Rectal smooth muscle tissue (tissue), 1 donor: Measurements from ENCODE around the gene DCTN3.

Experiments used
- H3K27ac ChIP-seq: one replicate; pipeline ENCODE4 v1.7.0; 2013; ENCODE audit warnings: low read depth, low read length, inconsistent platforms
- H3K27me3 ChIP-seq: one replicate; pipeline ENCODE4 v1.7.0; 2013; ENCODE audit warnings: low read length; ENCODE audit not compliant: control insufficient read depth, insufficient read depth
- H3K36me3 ChIP-seq: one replicate; pipeline ENCODE4 v1.7.0; 2013; ENCODE audit warnings: low read length; ENCODE audit not compliant: control insufficient read depth, insufficient read depth
- H3K4me1 ChIP-seq: one replicate; pipeline ENCODE4 v1.7.0; 2013; ENCODE audit warnings: low read length; ENCODE audit not compliant: control insufficient read depth, insufficient read depth
- H3K4me3 ChIP-seq: one replicate; pipeline ENCODE4 v1.7.0; 2013; ENCODE audit warnings: low read length
- H3K9ac ChIP-seq: one replicate; pipeline ENCODE4 v1.7.0; 2013; ENCODE audit warnings: low read length

DCTN3 gene

DNA sequence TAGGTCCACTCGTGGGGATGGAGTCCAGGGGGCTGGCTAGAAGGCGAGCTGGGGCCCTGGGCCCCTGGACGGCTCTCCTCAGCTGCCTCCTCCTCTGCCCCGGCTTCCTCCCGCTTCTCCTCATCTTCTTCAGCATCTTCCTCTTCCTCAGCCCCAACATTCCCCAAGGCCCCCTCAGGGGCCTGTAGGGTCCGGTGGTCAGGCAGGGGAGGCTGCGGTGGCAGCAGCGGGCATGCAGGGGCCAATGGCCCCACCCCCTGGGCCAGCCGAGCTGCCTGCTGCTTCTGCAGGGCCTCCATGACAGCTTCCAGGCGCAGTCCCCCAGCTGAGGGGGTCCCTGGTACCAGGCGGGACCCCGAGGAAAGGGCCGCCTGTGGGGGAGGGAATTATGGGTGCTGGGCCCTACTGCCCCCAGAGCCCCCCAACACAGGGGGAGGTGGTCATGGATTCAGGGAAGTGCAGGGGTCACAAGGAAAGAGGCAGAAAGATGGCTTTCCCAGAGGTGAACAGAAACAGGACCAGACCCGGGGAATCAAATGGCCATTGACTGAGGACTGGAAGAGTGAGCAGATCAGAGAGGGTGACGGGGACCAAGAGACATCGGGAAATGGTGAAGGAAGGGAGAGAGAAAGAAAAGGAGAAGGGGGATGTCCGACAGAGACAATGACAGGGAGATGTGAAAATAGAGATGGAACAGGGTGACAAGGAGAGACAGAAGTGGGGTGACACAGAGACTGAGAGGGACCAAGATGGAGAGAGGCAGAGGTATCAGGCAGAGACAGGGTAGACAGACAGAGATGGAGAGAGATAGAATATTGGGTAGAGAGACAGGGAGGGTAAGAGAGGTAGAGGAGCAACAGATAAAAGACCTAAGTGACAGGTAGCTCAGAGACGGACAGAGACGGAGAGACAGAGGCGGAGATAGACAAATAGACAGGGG lies 7.7 kb upstream of the DCTN3 start:
- Histone ChIP-seq H3K27me3 (peaks cover 62% of the 10 kb centered on the region), H3K36me3 (no peaks in the 10 kb centered on the region), H3K4me1 (peaks cover 5% of the 10 kb centered on the region), H3K9ac (no peak overlapping the region), H3K27ac (no peak overlapping the region), H3K4me3 (peak overlapping the region; percentile 53)

DNA sequence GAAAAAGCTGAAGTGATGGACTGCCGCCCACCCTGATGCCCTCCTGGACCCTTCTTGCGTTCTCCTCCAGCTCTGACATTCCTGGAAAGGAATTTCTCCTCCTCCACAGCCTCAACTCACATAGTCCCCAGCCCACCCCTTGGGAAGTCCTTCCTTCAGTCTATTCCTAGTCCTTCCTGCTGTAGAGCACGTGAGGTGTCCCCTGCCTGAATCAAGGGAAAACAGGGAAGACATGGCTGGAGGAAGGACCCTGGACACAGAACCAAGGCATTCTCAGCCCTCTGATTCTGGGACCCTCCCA lies 4.8 kb upstream of the DCTN3 start:
- H3K27me3 ChIP-seq, result peaks cover 62% of the 10 kb centered on the region
- no peaks in the 10 kb centered on the region for H3K36me3 ChIP-seq
- H3K4me3 ChIP-seq, result no peak overlapping the region
- no peak overlapping the region for H3K27ac ChIP-seq
- no peak overlapping the region for H3K9ac ChIP-seq
- peaks cover 9% of the 10 kb centered on the region for H3K4me1 ChIP-seq

DNA sequence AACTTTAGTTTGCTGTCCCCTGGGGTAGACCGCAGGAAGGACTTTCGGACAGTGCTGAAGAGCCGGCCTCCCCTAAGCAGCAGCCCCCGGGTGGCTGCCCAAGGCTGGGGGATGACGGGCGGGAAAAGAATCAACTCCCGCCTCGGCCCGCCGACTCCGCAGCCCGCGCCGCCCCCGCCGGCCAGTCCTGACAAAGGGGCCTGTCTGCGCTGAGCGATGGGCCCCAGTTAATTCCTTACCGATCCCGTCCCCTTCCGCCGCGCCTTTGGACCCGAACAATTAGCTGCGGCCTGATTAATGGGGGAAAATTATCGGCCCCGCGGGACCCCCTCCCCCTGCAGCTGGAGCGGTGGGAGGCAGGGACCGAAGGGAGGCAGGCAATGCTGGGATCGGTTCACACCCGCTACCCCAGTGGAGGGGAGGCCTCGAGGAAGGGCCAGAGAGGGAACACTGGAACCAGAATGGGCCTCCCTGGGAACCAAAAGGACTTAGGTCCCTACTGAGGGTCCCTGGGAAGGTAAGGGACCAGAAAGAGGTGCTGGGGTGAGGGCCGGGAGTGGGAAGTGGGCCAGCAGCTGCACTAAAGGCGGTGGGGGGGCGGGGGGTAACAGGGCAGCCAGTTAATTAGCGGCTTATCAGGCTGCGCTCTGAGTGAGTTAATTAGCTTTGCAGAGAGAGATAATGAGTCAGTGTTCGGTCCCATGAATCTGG lies 4.3 kb upstream of the DCTN3 start:
- peaks cover 12% of the 10 kb centered on the region for H3K4me1 ChIP-seq
- H3K9ac ChIP-seq, result no peak overlapping the region
- peaks cover 58% of the 10 kb centered on the region for H3K27me3 ChIP-seq
- H3K4me3 ChIP-seq, result no peak overlapping the region
- no peaks in the 10 kb centered on the region for H3K36me3 ChIP-seq
- no peak overlapping the region for H3K27ac ChIP-seq

DNA sequence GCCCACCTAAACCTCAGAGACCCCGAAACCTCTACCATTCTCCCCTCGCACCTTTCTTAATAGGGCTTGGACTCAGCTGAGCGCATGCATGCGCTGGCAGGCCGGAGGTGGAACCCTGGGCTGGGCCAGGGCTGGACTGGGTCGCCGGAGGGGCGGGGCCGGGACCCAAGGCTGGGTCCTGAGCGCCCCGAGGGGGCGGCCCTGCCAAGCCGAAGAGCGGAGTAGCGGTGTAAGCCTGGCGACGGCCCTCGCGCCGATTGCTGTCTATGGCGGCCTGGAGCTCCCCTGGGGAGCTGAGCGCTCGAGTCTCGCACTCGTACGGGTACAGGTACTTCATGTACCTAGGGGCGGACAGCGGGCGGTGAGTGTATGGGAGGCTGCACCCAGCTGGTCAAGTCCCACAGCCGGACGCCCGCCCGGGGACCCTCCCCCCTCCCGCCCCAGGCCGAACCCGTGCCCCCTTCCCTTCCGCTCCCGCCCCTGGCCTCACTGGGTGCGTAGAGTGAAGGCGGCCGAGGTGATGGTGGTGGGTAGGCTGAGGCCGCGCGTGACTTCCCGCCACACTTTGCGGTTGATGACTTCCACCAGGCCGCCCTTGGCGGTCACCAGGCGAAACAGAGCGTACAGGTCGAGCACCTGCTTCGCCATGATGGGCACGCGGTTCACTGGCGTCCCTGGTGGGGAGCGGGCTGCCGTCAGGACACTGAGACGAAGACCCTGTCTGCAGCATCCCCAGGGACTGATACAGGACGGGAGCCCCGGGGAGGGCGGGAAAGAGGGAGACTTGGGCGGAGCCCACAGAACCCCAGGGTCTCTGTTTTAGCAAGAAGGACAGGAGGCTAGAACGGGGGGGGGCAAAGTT lies 3.3 kb upstream of the DCTN3 start:
- Histone ChIP-seq H3K4me3 (no peak overlapping the region), H3K27ac (no peak overlapping the region), H3K9ac (no peak overlapping the region), H3K36me3 (no peaks in the 10 kb centered on the region), H3K4me1 (peaks cover 14% of the 10 kb centered on the region), H3K27me3 (peaks cover 51% of the 10 kb centered on the region)

DNA sequence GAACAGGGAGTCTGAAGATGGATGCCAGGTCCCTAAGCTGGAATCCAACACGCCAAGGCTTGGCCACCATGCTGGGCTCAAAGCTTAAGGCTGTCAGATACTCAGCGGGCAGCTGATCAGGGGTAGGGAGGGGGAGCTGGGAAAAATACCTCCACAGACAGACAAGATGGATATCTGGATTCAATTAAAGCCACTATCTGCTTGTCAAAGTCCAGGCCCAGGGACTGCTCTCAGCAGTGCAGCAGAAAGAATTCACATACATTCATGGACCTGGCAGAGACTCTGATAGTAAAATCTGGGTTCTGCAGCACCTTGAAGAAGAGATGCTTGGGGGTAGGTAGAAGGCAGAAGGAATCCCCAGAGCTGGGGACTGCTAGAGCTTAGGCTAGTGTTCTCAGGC lies 5.2 kb downstream of the DCTN3 start:
- Histone ChIP-seq H3K4me3 (no peak overlapping the region), H3K27me3 (no peaks in the 10 kb centered on the region), H3K27ac (no peak overlapping the region), H3K9ac (no peak overlapping the region), H3K36me3 (peaks cover 28% of the 10 kb centered on the region), H3K4me1 (peaks cover 13% of the 10 kb centered on the region)

DNA sequence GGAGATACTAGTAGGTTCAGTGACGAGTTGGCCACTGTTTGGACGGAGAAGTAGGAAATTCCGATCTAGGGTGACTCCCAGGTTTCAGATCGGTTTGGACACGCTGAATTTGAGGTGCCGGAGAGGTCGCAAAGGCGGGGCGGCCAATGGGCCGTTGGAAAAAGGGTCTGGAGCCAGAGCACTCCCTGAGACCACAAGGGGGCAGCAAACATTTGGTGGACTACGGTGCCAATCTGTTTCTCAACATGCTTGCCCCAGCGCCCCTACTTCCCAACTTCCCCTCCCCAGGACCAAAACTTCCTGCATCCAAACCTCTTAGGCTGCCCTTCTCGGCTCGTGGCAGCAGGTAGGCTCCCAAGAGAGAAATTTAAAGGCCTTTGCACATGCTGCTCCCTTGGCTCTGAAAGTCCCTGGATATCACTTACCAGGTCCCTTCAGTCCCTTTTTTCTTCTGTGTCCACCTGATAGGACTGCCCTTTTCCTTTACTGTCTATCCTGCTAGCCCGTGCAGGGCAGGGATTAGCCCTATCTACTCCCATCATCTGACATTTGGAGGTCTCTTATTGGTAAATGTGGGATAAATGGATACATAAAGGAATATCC lies 7.4 kb downstream of the DCTN3 start:
- Histone ChIP-seq H3K9ac (no peak overlapping the region), H3K27ac (peak overlapping the region; percentile 71), H3K27me3 (no peaks in the 10 kb centered on the region), H3K36me3 (peaks cover 27% of the 10 kb centered on the region), H3K4me1 (peaks cover 6% of the 10 kb centered on the region), H3K4me3 (peak overlapping the region; percentile 93)

DNA sequence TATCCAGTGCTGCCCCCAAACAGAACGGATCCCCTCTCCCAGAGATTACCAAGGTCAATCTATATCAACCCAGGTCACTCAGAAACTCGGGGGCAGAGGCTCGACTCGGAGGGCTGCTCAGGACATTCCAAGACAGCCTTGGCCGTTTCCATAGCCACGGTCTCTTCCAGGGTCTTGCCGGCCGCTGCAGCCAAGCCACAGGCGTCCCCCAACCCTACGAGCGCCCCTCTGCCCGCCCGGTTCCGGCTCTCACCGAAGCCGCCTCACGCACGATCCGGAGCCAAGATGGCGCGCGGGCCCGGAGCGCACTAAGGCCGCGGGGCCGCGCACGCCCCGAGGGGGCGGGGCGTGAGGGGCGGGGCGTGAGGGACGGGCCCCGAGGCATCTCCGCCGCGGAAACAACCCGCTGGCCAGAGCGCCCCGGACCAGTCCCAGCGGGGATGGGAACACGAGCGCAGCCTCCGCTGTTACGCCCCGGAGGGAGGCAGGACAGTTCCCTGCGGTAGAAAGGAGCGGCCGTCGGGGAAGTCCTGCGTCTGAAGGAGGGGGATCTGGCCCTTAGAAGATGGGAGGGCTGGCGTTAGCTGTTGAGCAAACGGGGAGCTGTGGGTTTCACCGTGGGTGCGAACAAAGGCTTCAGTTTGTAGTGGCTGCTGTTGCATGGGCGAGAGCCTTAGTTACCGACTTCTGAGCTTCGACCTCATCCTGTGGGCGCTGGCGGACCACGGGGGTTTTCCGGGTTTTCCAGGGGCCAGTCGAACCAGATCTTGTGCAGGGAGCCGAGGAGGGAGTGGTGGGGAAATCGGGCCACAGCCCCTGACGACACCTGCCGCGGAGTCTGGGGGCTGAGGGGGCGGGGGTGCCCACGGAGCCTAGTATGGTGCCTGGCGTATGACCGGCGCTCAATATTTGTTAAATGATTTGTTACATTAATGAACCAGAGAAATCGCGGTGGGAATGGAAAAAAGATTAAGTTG lies 8.2 kb downstream of the DCTN3 start, which contains the start of gene RPP25L:
Gene RPP25L, minus strand, starts transcription at position 287 of the 977 bp plus-strand sequence. CDS start 801 bp downstream, outside the sequence.
- Histone ChIP-seq H3K27ac (peak within 1 kb of the TSS; percentile 82), H3K9ac (peak within 1 kb of the TSS; percentile 83), H3K4me3 (peak within 1 kb of the TSS; percentile 93)

DNA sequence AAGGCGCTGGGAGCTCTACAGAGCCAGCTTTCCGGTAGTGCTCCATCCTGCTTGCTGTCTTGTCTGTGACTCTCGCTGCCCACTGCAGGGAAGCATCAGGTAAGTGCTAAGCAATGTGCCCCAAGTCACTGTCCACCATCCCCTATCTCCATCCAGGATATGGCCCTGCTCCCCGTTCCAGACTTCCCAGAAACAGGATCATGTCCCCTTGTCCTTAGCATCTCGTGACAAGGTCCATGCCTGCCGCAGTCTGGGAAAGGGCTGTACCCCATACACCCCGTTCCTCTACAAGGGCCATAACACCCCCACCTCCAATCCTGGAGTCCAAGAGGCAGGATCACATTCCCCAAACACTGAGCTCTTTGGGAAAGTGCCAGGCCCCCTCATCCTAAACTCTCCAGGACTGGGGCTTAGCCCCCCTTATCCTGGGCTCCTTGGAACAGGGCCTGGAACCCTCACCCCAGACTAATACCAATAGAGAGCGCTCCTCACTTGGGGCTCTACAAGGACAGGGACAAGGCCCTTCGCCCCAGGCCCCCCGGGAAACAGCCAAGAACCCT lies 9.0 kb downstream of the DCTN3 start:
- peaks cover 13% of the 10 kb centered on the region for H3K36me3 ChIP-seq
- peak overlapping the region; percentile 82 for H3K27ac ChIP-seq
- H3K4me1 ChIP-seq, result peaks cover 6% of the 10 kb centered on the region
- H3K27me3 ChIP-seq, result no peaks in the 10 kb centered on the region
- H3K9ac ChIP-seq, result peak overlapping the region; percentile 83
- peak overlapping the region; percentile 83 for H3K4me3 ChIP-seq

More for the DNA sequence above, 8.2 kb downstream of the DCTN3 start, which contains the start of gene RPP25L:
- H3K4me1 ChIP-seq, result peaks cover 6% of the 10 kb centered on the region
- no peaks in the 10 kb centered on the region for H3K27me3 ChIP-seq
- H3K36me3 ChIP-seq, result peaks cover 20% of the 10 kb centered on the region

DNA sequence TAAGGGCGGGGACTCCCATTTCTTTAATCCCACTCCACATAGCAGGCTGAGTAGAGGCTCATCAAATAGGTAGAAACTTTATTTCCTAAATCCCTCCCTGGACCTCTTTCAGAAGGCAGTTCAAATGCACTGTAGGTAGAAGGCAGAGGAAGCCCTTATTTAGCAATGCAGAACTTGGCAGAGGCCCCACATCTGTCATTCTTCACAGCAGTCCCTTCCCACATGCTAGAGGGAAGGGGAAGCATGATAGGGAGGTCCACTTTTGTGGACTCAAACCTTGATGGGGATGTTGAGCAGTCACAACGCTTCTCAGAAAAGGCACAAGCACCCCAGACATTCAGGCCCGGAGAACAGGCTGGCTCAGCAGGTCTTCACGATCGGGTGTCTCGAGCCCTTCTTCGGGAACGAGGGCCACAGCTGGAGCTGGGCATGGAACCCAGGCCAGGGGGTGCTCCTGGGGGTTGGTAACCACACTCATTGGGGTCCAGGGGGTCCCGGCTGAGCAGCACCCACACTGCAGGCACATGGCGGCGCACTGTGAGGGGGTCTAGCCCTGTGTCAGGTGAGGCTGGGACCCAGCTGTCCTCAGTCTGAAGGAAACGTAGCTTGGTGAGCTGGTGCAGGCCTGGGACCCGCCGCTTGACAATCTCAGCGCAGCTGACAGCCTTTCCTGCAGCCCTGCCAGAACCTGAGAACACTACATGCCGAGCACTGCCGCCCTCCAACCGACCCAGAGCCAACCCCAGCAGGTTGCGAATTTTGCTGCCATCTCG lies 9.7 kb downstream of the DCTN3 start:
- H3K27me3 ChIP-seq, result no peaks in the 10 kb centered on the region
- H3K9ac ChIP-seq, result no peak overlapping the region
- peaks cover 8% of the 10 kb centered on the region for H3K36me3 ChIP-seq
- H3K27ac ChIP-seq, result no peak overlapping the region
- H3K4me3 ChIP-seq, result peak overlapping the region; percentile 83
- H3K4me1 ChIP-seq, result peaks cover 6% of the 10 kb centered on the region

DNA sequence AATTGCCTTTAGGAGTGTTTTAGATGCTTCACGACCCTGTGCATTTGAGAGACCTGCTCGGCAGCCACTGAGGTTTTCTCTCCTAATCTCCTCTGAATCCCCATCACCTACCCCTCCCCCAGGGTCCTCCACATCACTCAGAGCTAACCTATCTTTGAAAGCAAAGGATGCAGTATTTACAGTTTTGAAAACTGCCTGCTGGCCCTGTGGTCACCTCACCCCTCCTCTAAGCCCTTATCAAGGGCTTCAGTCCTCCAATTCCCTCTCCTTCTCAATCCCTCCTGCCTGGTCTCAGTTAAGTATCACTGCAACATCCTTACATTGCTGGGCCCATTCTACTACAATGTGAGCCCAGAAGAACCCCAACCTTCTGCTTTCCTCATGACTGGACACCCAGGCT lies 13.0 kb downstream of the DCTN3 start:
- Histone ChIP-seq H3K4me1 (peaks cover 2% of the 10 kb centered on the region), H3K27me3 (no peaks in the 10 kb centered on the region), H3K36me3 (no peaks in the 10 kb centered on the region), H3K9ac (no peak overlapping the region), H3K4me3 (no peak overlapping the region), H3K27ac (no peak overlapping the region)
